Measurements from ENCODE around the gene MDFIC.

MDFIC gene

GRCh38 chr7:114929570-114929969, 7.7 kb downstream of the MDFIC start:
- DNase-seq: no peak

GRCh38 chr7:114930107-114930661, 8.3 kb downstream of the MDFIC start:
- DNase-seq: peak; percentile 73

- no peak for DNase-seq
Measured at GRCh38 chr7:114930829-114931655, 9.1 kb downstream of the MDFIC start.

- no peak for DNase-seq
Measured at GRCh38 chr7:114931656-114932011, 9.7 kb downstream of the MDFIC start.

GRCh38 chr7:114932991-114933390, 11.1 kb downstream of the MDFIC start:
- DNase-seq: no peak

GRCh38 chr7:114933658-114934057, 11.8 kb downstream of the MDFIC start:
- no peak for DNase-seq

GRCh38 chr7:114934086-114934485, 12.2 kb downstream of the MDFIC start:
- DNase-seq: no peak

- no peak for DNase-seq
Measured at GRCh38 chr7:114934713-114935112, 12.8 kb downstream of the MDFIC start.

GRCh38 chr7:114936471-114936870, 14.6 kb downstream of the MDFIC start:
- no peak for DNase-seq

GRCh38 chr7:114937446-114937845, 15.6 kb downstream of the MDFIC start:
- DNase-seq: no peak

- DNase-seq: no peak
Measured at GRCh38 chr7:114938785-114939184, 16.9 kb downstream of the MDFIC start.

GRCh38 chr7:114939484-114940097, 17.7 kb downstream of the MDFIC start:
- no peak for DNase-seq

- no peak for DNase-seq
Measured at GRCh38 chr7:114940220-114940619, 18.3 kb downstream of the MDFIC start.

GRCh38 chr7:114941692-114942091, 19.8 kb downstream of the MDFIC start:
- no peak for DNase-seq

- no peak for DNase-seq
Measured at GRCh38 chr7:114942446-114943175, 20.7 kb downstream of the MDFIC start.

- no peak for DNase-seq
Measured at GRCh38 chr7:114943530-114943929, 21.6 kb downstream of the MDFIC start.

- no peak for DNase-seq
Measured at GRCh38 chr7:114943953-114944744, 22.3 kb downstream of the MDFIC start.

GRCh38 chr7:114944745-114945625, 23.1 kb downstream of the MDFIC start:
- DNase-seq: peak; percentile 31

- no peak for DNase-seq
Measured at GRCh38 chr7:114949231-114949630, 27.3 kb downstream of the MDFIC start.

GRCh38 chr7:114952296-114952695, 30.4 kb downstream of the MDFIC start:
- DNase-seq: no peak

GRCh38 chr7:114953724-114954123, 31.8 kb downstream of the MDFIC start:
- DNase-seq: no peak

- no peak for DNase-seq
Measured at GRCh38 chr7:114956702-114957101, 34.8 kb downstream of the MDFIC start.
